ENCODE results near the gene ADAM17. TPM values are rescaled to one million over a fixed set of nuclear protein-coding genes. Genes with fewer than 3 reads are reported as not detected.
A peak's percentile ranks its signal among the peaks of the same experiment; 100 is the strongest.

The ADAM17 gene
- total RNA-seq, 1 donor from 2014 or later, result 91.1 TPM

DNA sequence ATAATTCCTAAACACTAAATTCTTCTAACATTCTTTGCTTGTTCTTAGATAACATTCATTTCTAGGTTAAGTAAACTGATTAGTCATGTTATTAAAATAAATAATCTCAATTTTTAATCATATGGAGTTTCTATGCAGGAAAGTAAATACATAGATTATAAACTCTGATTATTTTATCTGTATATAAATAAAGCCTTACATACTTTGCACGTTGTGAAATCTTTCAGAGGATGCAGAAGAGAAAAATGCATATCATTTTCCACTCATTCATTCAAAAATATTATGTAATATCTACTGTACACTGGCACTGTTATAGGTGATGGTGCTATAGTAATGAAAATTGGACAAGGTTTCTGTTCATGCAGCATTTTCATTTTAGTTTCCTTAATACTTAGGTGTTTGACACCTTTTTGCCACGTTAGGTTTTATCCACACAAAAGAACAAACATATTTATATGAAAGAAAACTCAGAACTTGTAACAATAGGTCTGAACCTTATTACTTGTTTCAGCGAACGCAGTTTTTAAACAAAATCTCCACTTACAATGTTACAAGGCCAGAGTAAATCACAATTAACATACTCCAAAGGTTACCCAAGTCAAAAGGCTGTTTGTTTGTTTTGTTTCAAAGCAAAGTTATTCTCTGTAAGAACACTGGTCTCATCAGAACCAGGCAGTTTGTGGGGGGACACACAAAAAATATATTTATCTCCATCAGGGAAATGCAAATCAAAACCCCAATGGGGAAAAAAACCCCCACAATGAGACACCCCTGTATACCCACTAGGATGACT is 27.4 kb downstream of the ADAM17 start:
- Histone ChIP-seq H3K36me3 (ENCODE audit: control insufficient read depth, insufficient read depth, low read length) (peaks cover 3% of the 10 kb centered on the region), H3K27me3 (ENCODE audit: control insufficient read depth, insufficient read depth, low read length) (no peaks in the 10 kb centered on the region), H3K4me3 (ENCODE audit: low read depth, low read length) (no peak overlapping the region)
- TF ChIP-seq, protein P1, sequence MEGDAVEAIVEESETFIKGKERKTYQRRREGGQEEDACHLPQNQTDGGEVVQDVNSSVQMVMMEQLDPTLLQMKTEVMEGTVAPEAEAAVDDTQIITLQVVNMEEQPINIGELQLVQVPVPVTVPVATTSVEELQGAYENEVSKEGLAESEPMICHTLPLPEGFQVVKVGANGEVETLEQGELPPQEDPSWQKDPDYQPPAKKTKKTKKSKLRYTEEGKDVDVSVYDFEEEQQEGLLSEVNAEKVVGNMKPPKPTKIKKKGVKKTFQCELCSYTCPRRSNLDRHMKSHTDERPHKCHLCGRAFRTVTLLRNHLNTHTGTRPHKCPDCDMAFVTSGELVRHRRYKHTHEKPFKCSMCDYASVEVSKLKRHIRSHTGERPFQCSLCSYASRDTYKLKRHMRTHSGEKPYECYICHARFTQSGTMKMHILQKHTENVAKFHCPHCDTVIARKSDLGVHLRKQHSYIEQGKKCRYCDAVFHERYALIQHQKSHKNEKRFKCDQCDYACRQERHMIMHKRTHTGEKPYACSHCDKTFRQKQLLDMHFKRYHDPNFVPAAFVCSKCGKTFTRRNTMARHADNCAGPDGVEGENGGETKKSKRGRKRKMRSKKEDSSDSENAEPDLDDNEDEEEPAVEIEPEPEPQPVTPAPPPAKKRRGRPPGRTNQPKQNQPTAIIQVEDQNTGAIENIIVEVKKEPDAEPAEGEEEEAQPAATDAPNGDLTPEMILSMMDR (IDR thresholded peaks at IDR 0.05; ENCODE audit: insufficient read depth, low read length, severe bottlenecking), result no peak
- FAIRE-seq (no peak), DNase-seq (ENCODE audit: low read depth) (no peak)

DNA sequence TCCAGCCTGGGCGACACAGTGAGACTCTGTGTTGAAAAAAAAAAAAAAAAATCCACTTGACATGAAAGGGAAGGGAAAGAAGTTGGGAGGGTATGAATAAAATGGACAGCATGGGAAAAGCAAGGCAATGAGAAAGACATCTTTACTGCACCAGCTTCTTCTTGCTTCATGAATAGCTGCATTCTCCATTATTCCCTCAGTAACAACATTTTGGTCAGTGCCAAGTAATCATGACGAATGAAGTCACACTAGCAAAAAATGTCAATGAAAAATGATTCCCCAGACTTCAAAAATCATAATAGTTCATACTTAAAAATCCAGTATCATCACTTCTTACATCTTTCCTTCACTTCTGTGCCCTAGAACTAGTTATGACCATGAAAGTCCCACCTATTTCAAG is 30.4 kb downstream of the ADAM17 start:
- Histone ChIP-seq H3K27me3 (ENCODE audit: control insufficient read depth, insufficient read depth, low read length) (no peaks in the 10 kb centered on the region), H3K4me3 (ENCODE audit: low read depth, low read length) (no peak overlapping the region), H3K36me3 (ENCODE audit: control insufficient read depth, insufficient read depth, low read length) (peaks cover 4% of the 10 kb centered on the region)
- TF ChIP-seq, protein P1 (IDR thresholded peaks at IDR 0.05; ENCODE audit: insufficient read depth, low read length, severe bottlenecking), result no peak
- FAIRE-seq, result no peak
- DNase-seq (ENCODE audit: low read depth), result no peak

DNA sequence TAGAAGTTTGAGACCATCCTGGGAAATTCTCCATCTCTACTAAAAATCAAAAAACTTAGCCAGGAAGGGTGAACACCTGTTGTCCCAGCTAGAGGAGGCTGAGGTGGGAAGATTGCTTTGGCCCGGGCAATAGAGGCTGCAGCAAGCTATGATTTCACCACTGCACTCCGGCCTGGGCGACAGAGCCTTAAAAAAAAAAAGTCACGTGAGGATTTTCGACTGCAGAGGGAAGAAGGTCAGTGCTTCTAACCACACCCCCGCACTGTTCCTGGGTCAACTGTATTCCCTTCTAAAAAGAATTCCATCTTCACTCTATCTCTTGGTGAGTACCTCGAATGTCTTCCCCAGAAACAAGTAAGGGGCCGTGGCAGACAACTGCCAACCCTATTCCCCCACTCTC is 31.3 kb downstream of the ADAM17 start:
- Histone ChIP-seq H3K27me3 (ENCODE audit: control insufficient read depth, insufficient read depth, low read length) (no peaks in the 10 kb centered on the region), H3K36me3 (ENCODE audit: control insufficient read depth, insufficient read depth, low read length) (peaks cover 4% of the 10 kb centered on the region), H3K4me3 (ENCODE audit: low read depth, low read length) (no peak overlapping the region)
- TF ChIP-seq, protein P1 (IDR thresholded peaks at IDR 0.05; ENCODE audit: insufficient read depth, low read length, severe bottlenecking), result no peak
- no peak for DNase-seq (ENCODE audit: low read depth)
- no peak for FAIRE-seq

DNA sequence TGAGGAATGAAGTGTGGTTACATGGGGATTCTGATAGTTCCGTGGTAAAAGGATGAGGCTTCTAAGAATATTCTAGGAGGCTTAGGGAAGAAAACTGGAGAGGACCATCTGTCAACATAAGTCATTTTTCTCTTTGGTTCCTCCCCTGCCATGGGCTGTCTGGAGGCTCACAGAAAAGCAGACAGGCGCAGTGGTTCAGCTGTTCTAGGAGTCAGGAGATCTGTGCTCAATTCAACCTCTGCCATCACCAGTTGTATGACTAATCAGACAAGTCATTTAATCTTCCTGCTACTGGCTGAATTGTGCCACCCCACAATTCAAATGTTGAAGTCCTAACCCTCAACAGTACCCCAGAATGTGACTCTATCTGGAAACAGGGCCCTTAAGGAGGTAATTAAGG is 36.4 kb downstream of the ADAM17 start:
- Histone ChIP-seq H3K27me3 (ENCODE audit: control insufficient read depth, insufficient read depth, low read length) (no peaks in the 10 kb centered on the region), H3K4me3 (ENCODE audit: low read depth, low read length) (no peak overlapping the region), H3K36me3 (ENCODE audit: control insufficient read depth, insufficient read depth, low read length) (peaks cover 10% of the 10 kb centered on the region)
- FAIRE-seq (peak; percentile 47), DNase-seq (ENCODE audit: low read depth) (peak; percentile 30)
- TF ChIP-seq, protein P1 (IDR thresholded peaks at IDR 0.05; ENCODE audit: insufficient read depth, low read length, severe bottlenecking), result no peak

DNA sequence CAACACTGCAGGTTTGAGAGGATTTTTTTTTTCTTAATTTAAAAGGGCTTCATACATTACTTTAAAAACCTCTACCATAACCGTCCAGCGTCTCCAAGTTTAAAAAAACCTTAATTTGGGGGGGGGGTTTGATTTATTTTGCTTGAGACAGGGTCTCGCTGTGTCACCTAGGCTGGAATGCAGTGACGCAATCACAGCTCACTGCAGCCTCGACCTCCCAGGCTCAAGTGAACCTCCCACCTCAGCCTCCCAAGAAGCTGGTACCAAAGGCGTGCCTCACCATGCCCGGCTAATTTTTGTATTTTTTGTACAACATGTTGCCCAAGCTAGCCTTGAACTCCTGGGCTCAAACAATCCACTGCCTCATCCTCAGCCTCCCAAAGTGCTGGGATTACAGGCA is 36.9 kb downstream of the ADAM17 start:
- H3K36me3 ChIP-seq (ENCODE audit: control insufficient read depth, insufficient read depth, low read length), result peaks cover 10% of the 10 kb centered on the region

More for the DNA sequence above, 36.9 kb downstream of the ADAM17 start:
- no peak for DNase-seq (ENCODE audit: low read depth)
- TF ChIP-seq, protein P1 (IDR thresholded peaks at IDR 0.05; ENCODE audit: insufficient read depth, low read length, severe bottlenecking), result no peak
- H3K27me3 ChIP-seq (ENCODE audit: control insufficient read depth, insufficient read depth, low read length), result no peaks in the 10 kb centered on the region
- FAIRE-seq, result no peak
- H3K4me3 ChIP-seq (ENCODE audit: low read depth, low read length), result no peak overlapping the region

All from bronchial epithelial cell (primary cell).